GM18508 (cell line): Measurements from ENCODE around the gene ZNF664.
"Not testable (repeated sequence)": the region's sequence is repeated elsewhere in the genome, so short reads cannot be mapped to it uniquely, and the experiment has no call there.

Source experiments
- ATAC-seq: cut with Tn5 transposase; IDR thresholded peaks from one replicate; pipeline ENCODE4 v1.9.1; 2021; ENCODE audit warnings: moderate number of reproducible peaks; ENCODE audit not compliant: insufficient read depth, unreplicated experiment

Gene ZNF664

GRCh38 chr12:123941000-123941399 lies 32.0 kb upstream of the ZNF664 start:
- ATAC-seq, result no peak

GRCh38 chr12:123941624-123942237 lies 31.3 kb upstream of the ZNF664 start:
- no peak for ATAC-seq

- ATAC-seq, result no peak
Observed at GRCh38 chr12:123942238-123942653, 30.8 kb upstream of the ZNF664 start.

- no peak for ATAC-seq
Observed at GRCh38 chr12:123942911-123943648, 29.9 kb upstream of the ZNF664 start.

GRCh38 chr12:123943816-123944215 lies 29.2 kb upstream of the ZNF664 start:
- no peak for ATAC-seq

GRCh38 chr12:123944696-123945095 lies 28.3 kb upstream of the ZNF664 start:
- ATAC-seq, result no peak

- no peak for ATAC-seq
Observed at GRCh38 chr12:123945287-123946151, 27.5 kb upstream of the ZNF664 start.

GRCh38 chr12:123946152-123946515 lies 26.9 kb upstream of the ZNF664 start:
- no peak for ATAC-seq

- ATAC-seq, result not testable (repeated sequence)
Observed at GRCh38 chr12:123946516-123947505, 26.2 kb upstream of the ZNF664 start.

GRCh38 chr12:123947531-123947930 lies 25.5 kb upstream of the ZNF664 start:
- ATAC-seq, result not testable (repeated sequence)

GRCh38 chr12:123948401-123948795 lies 24.6 kb upstream of the ZNF664 start:
- no peak for ATAC-seq

GRCh38 chr12:123948796-123949769 lies 23.9 kb upstream of the ZNF664 start:
- ATAC-seq, result no peak

GRCh38 chr12:123949770-123950165 lies 23.2 kb upstream of the ZNF664 start:
- no peak for ATAC-seq

GRCh38 chr12:123950476-123951349 lies 22.3 kb upstream of the ZNF664 start:
- no peak for ATAC-seq

GRCh38 chr12:123951467-123951866 lies 21.5 kb upstream of the ZNF664 start:
- ATAC-seq, result no peak

- ATAC-seq, result no peak
Observed at GRCh38 chr12:123952037-123952436, 21.0 kb upstream of the ZNF664 start.

GRCh38 chr12:123954647-123955350 lies 18.2 kb upstream of the ZNF664 start:
- ATAC-seq, result no peak
